GM12875 (cell line): ENCODE measurements around the gene SEMA4B.

Experiments used
- H3K4me3 ChIP-seq: one replicate; pipeline ENCODE4 v1.5.1; 2011; ENCODE audit warnings: low read depth, low read length, control low read depth
- CTCF ChIP-seq: IDR thresholded peaks from 2 replicates; pipeline ENCODE4 v1.5.1; 2011; ENCODE audit warnings: low read depth, mild to moderate bottlenecking, control low read depth, inconsistent platforms, low read length, moderate library complexity, borderline replicate concordance; ENCODE audit not compliant: insufficient read depth

SEMA4B gene

GRCh38 chr15:90201130-90201943, at the start of gene SEMA4B:
SEMA4B (plus strand) TSS chr15:90201330; CDS start chr15:90201579, 249 bp downstream.
- no peak for TF ChIP-seq CTCF

GRCh38 chr15:90151989-90152645, 49.0 kb upstream of the SEMA4B start:
- no peak for TF ChIP-seq CTCF
- no peak overlapping the region for H3K4me3 ChIP-seq

More at GRCh38 chr15:90201130-90201943, at the start of gene SEMA4B:
- peak within 1 kb of the TSS; percentile 61 for H3K4me3 ChIP-seq

- no peak for TF ChIP-seq CTCF
- H3K4me3 ChIP-seq, result no peak overlapping the region
These were observed 47.5 kb upstream of the SEMA4B start for GRCh38 chr15:90153658-90154057.

- TF ChIP-seq CTCF, result no peak
- H3K4me3 ChIP-seq, result no peak overlapping the region
These were observed 46.9 kb upstream of the SEMA4B start for GRCh38 chr15:90154246-90154645.

- TF ChIP-seq CTCF, result no peak
- no peak overlapping the region for H3K4me3 ChIP-seq
These were observed 46.1 kb upstream of the SEMA4B start for GRCh38 chr15:90154861-90155626.

GRCh38 chr15:90159213-90159612, 41.9 kb upstream of the SEMA4B start:
- no peak for TF ChIP-seq CTCF
- no peak overlapping the region for H3K4me3 ChIP-seq
